Fibroblast of lung (primary cell): ENCODE measurements around the gene R3HCC1L. TPM values are rescaled to one million over a fixed set of nuclear protein-coding genes. Genes with fewer than 3 reads are reported as not detected.

Experiments used
- DNase-seq, 2 donors: peaks; one replicate each; pipeline versions ENCODE4 v3.0.0 to v3.0.0-alpha.2; 2010; ENCODE audit warnings: low read depth in 2 of 2
- H2AFZ ChIP-seq: 2 replicates; pipeline ENCODE4 v1.5.1; 2012; ENCODE audit warnings: low read length, control low read depth, inconsistent platforms
- H3K27ac ChIP-seq: 2 replicates; pipeline ENCODE4 v1.5.1; 2011; ENCODE audit warnings: low read length, control low read depth; ENCODE audit not compliant: insufficient read depth
- H3K27me3 ChIP-seq: 2 replicates; pipeline ENCODE4 v1.5.1; 2011; ENCODE audit warnings: mild to moderate bottlenecking, low read length; ENCODE audit not compliant: control insufficient read depth, insufficient read depth
- H3K36me3 ChIP-seq: 2 replicates; pipeline ENCODE4 v1.5.1; 2011; ENCODE audit warnings: low read length; ENCODE audit not compliant: control insufficient read depth, insufficient read depth
- H3K4me1 ChIP-seq: 2 replicates; pipeline ENCODE4 v1.5.1; 2011; ENCODE audit warnings: low read length; ENCODE audit not compliant: control insufficient read depth, insufficient read depth; ENCODE audit errors: extremely low read depth
- H3K4me2 ChIP-seq: 2 replicates; pipeline ENCODE4 v1.5.1; 2011; ENCODE audit warnings: low read length, control low read depth; ENCODE audit not compliant: insufficient read depth; ENCODE audit errors: extremely low read depth
- H3K4me3 ChIP-seq, 4 experiments: fragments of 200-600 bp in 1 of 4; sonication (generic) in 1 of 4; replicated peaks in 1 of 4; 2 replicates each; pipeline ENCODE4 v1.5.1; 2011 to 2016; ENCODE audit warnings: low read length in 4 of 4, low read depth in 3 of 4, mild to moderate bottlenecking in 3 of 4, control low read depth in 2 of 4, inconsistent platforms in 1 of 4, mixed read lengths in 1 of 4; ENCODE audit not compliant: insufficient read depth in 1 of 4; ENCODE audit errors: control extremely low read depth in 1 of 4
- H3K79me2 ChIP-seq: 2 replicates; pipeline ENCODE4 v1.5.1; 2012; ENCODE audit warnings: mild to moderate bottlenecking, low read length, inconsistent platforms; ENCODE audit not compliant: control insufficient read depth, insufficient read depth
- H3K9ac ChIP-seq: 2 replicates; pipeline ENCODE4 v1.5.1; 2011; ENCODE audit warnings: mild to moderate bottlenecking, low read length, control low read depth; ENCODE audit not compliant: insufficient read depth
- H3K9me3 ChIP-seq: 2 replicates; pipeline ENCODE4 v1.5.1; 2012; ENCODE audit warnings: low read depth, low read length; ENCODE audit not compliant: control insufficient read depth, insufficient read depth
- H4K20me1 ChIP-seq: 2 replicates; pipeline ENCODE4 v1.5.1; 2011; ENCODE audit warnings: low read length; ENCODE audit not compliant: control insufficient read depth, insufficient read depth; ENCODE audit errors: extremely low read depth
- EZH2 ChIP-seq: IDR thresholded peaks from 2 replicates; pipeline ENCODE4 v1.5.1; 2012; ENCODE audit warnings: low read length, control low read depth, mild to moderate bottlenecking; ENCODE audit errors: missing control alignments
- polyA plus RNA-seq, 2 donors: library from polyadenylated mRNA; depleted of rRNA in 1 of 2; stranded (reverse) in 1 of 2; unstranded in 1 of 2; fragments of >200 nt; gene quantifications; 2 replicates each; pipeline ENCODE4 v1.2.1, GENCODE V29; 2011 to 2012; ENCODE audit warnings: missing spikeins in 1 of 2
- total RNA-seq: library from RNA; depleted of rRNA; stranded (reverse); fragments of >200 nt; gene quantifications from 2 replicates; pipeline ENCODE4 v1.2.1, GENCODE V29; 2014
- TF ChIP-seq, protein P1 (sequence below), 2 donors: IDR thresholded peaks in 1 of 2; conservative IDR thresholded peaks in 1 of 2; 1 replicate in 1 of 2; 2 replicates in 1 of 2; pipeline ENCODE4 v1.5.1; 2011 to 2012; ENCODE audit warnings: low read length in 2 of 2, control low read depth in 1 of 2, inconsistent platforms in 1 of 2, low read depth in 1 of 2, mild to moderate bottlenecking in 1 of 2

R3HCC1L gene
- total and polyA plus RNA-seq, 2 donors (not counting 1 experiment from before 2014, with no cell fraction given): 11.1 to 19.5 TPM

DNA sequence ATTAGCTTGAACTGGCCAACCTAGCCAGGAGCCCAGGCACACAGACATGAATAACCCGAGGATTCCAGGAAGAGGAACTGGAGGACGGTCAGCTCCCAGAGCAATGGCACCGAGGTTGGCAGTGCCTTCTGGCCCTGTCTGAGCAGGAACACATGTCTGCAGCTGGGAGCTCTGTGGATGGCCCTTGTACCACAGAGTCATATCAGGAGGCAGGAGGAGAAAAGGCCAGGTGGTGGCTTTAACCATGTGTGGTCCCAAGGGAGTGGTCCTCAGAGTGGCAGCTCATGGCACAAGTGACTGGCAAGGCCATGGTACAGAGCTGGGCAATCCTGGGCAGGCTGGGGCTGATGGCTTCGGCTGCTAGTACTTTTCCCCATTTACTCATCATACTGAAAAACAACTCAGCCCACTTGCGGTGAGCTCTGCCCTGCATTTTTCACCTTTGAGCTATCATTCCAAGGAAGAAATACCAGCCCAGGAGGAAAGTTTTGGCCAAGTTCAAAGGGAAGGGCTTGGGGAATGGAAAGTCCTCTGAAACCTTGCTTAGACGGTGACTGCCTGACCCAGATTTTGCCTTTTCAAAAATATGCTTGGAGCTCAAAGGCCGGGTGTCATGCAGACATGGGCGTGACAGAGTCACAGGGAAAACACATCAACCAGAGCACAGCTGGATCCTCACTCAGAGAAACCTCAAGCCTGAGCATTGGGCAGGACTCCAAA lies 159.3 kb downstream of the R3HCC1L start:
- peaks cover 5% of the 10 kb centered on the region for H3K4me1 ChIP-seq
- no peak overlapping the region for H3K4me3 ChIP-seq
- H3K9ac ChIP-seq: no peak overlapping the region
- H2AFZ ChIP-seq: no peak overlapping the region
- no peak overlapping the region for H3K27ac ChIP-seq
- H3K27me3 ChIP-seq: peaks cover 17% of the 10 kb centered on the region
- TF ChIP-seq EZH2: no peak
- TF ChIP-seq, protein P1, sequence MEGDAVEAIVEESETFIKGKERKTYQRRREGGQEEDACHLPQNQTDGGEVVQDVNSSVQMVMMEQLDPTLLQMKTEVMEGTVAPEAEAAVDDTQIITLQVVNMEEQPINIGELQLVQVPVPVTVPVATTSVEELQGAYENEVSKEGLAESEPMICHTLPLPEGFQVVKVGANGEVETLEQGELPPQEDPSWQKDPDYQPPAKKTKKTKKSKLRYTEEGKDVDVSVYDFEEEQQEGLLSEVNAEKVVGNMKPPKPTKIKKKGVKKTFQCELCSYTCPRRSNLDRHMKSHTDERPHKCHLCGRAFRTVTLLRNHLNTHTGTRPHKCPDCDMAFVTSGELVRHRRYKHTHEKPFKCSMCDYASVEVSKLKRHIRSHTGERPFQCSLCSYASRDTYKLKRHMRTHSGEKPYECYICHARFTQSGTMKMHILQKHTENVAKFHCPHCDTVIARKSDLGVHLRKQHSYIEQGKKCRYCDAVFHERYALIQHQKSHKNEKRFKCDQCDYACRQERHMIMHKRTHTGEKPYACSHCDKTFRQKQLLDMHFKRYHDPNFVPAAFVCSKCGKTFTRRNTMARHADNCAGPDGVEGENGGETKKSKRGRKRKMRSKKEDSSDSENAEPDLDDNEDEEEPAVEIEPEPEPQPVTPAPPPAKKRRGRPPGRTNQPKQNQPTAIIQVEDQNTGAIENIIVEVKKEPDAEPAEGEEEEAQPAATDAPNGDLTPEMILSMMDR (conservative IDR thresholded peaks at IDR 0.05 in 1 of 2, IDR thresholded peaks at IDR 0.05 in 1 of 2; ENCODE audit: low read depth in 1 of 2, low read length in 2 of 2): no peak
- DNase-seq: peak in 1 of 2 donors; percentile 16
- no peaks in the 10 kb centered on the region for H3K36me3 ChIP-seq
- no peaks in the 10 kb centered on the region for H4K20me1 ChIP-seq
- no peak overlapping the region for H3K4me2 ChIP-seq
- no peaks in the 10 kb centered on the region for H3K79me2 ChIP-seq
- H3K9me3 ChIP-seq: no peaks in the 10 kb centered on the region

DNA sequence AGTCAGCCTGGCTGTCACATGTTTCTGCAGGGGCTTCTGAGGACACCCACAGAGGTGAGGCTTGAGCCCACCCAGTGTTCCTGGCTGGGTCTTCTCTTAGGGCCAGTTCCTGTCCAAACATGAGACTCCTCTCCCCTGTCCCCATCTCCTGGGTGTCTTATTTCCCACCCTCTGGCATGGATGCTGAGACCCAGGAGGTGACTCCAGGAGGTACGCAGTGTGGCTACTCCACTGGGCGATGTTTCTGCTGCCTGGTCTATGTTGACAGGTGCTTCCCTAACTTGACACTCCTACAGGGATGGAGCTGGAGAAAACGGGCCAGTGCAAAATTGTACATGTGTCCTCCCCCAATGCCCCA lies 159.8 kb downstream of the R3HCC1L start:
- Histone ChIP-seq H3K9me3 (no peaks in the 10 kb centered on the region), H3K4me2 (no peak overlapping the region), H3K27me3 (peaks cover 18% of the 10 kb centered on the region), H3K27ac (no peak overlapping the region), H3K9ac (no peak overlapping the region), H2AFZ (no peak overlapping the region), H3K79me2 (no peaks in the 10 kb centered on the region), H3K4me3 (no peak overlapping the region), H3K36me3 (no peaks in the 10 kb centered on the region), H4K20me1 (no peaks in the 10 kb centered on the region), H3K4me1 (peaks cover 5% of the 10 kb centered on the region)
- DNase-seq: no peak
- TF ChIP-seq, protein P1 (conservative IDR thresholded peaks at IDR 0.05 in 1 of 2, IDR thresholded peaks at IDR 0.05 in 1 of 2; ENCODE audit: low read depth in 1 of 2, low read length in 2 of 2): no peak
- no peak for TF ChIP-seq EZH2

Other genes with a start within 250 kb of the R3HCC1L start
- gene CRTAC1, start 104.0 kb upstream of the R3HCC1L start, total RNA-seq: not detected in 2 replicates
- not detected in 2 replicates for gene CRTAC1, start 104.0 kb upstream of the R3HCC1L start, polyA plus RNA-seq
- 52.6 and 73.0 TPM in 2 replicates for gene LOXL4, start 133.5 kb downstream of the R3HCC1L start, total RNA-seq
- 39.8 and 75.1 TPM in 2 replicates for gene LOXL4, start 133.5 kb downstream of the R3HCC1L start, polyA plus RNA-seq